CD14-positive monocyte (primary cell): ENCODE measurements around the gene MET. TPM values are rescaled to one million over a fixed set of nuclear protein-coding genes. Genes with fewer than 3 reads are reported as not detected.

Source experiments
- DNase-seq, 3 donors: peaks; one replicate each; pipeline ENCODE4 v3.0.0-alpha.2; 2011 to 2022
- H2AFZ ChIP-seq: 2 replicates; pipeline ENCODE4 v1.6.0; 2012; ENCODE audit warnings: mild to moderate bottlenecking, low read depth, low read length, inconsistent platforms; ENCODE audit not compliant: insufficient read depth, poor library complexity, severe bottlenecking
- H3K27ac ChIP-seq, 2 donors: 1 replicate in 1 of 2; 2 replicates in 1 of 2; pipeline ENCODE4 v1.5.1; 2012 to 2013; ENCODE audit warnings: low read length in 2 of 2, control low read depth in 1 of 2, inconsistent platforms in 1 of 2, low read depth in 1 of 2, mild to moderate bottlenecking in 1 of 2
- H3K27me3 ChIP-seq, 2 donors: one replicate each; pipeline versions ENCODE4 v1.6.0 to v1.6.1; 2011 to 2013; ENCODE audit warnings: low read length in 2 of 2; ENCODE audit not compliant: control insufficient read depth in 2 of 2, insufficient read depth in 2 of 2
- H3K36me3 ChIP-seq, 2 donors: replicated peaks in 1 of 2; 1 replicate in 1 of 2; 2 replicates in 1 of 2; pipeline versions ENCODE4 v1.5.1 to v1.6.1; 2012 to 2013; ENCODE audit warnings: low read length in 2 of 2, control low read depth in 1 of 2, inconsistent platforms in 1 of 2, mild to moderate bottlenecking in 1 of 2; ENCODE audit not compliant: insufficient read depth in 2 of 2, control insufficient read depth in 1 of 2
- H3K4me1 ChIP-seq, 2 donors: 1 replicate in 1 of 2; 2 replicates in 1 of 2; pipeline versions ENCODE4 v1.5.1 to v1.6.1; 2012 to 2013; ENCODE audit warnings: low read length in 2 of 2, control low read depth in 1 of 2, inconsistent platforms in 1 of 2, mild to moderate bottlenecking in 1 of 2, moderate library complexity in 1 of 2; ENCODE audit not compliant: insufficient read depth in 2 of 2, control insufficient read depth in 1 of 2
- H3K4me2 ChIP-seq: replicated peaks from 2 replicates; pipeline ENCODE3; 2012; ENCODE audit warnings: low read length, moderate library complexity, mild to moderate bottlenecking; ENCODE audit not compliant: poor library complexity, severe bottlenecking; ENCODE audit errors: extremely low read depth
- H3K4me3 ChIP-seq, 3 experiments: fragments of 200-600 bp in 1 of 3; sonication (generic) in 1 of 3; replicated peaks in 1 of 3; 1 replicate in 2 of 3; 2 replicates in 1 of 3; pipeline ENCODE4 v1.5.1; 2011 to 2013; ENCODE audit warnings: low read length in 3 of 3, mild to moderate bottlenecking in 3 of 3, control low read depth in 2 of 3, low read depth in 2 of 3, inconsistent platforms in 1 of 3, moderate library complexity in 1 of 3
- H3K79me2 ChIP-seq: 2 replicates; pipeline ENCODE4 v1.6.0; 2012; ENCODE audit warnings: mild to moderate bottlenecking, control low read depth, inconsistent platforms, low read length, moderate library complexity; ENCODE audit not compliant: insufficient read depth
- H3K9ac ChIP-seq: 2 replicates; pipeline ENCODE4 v1.6.0; 2017; ENCODE audit warnings: low read length, mild to moderate bottlenecking; ENCODE audit not compliant: insufficient read depth, poor library complexity, severe bottlenecking
- H3K9me3 ChIP-seq, 2 donors: replicated peaks in 1 of 2; 1 replicate in 1 of 2; 2 replicates in 1 of 2; pipeline versions ENCODE4 v1.5.1 to v1.6.1; 2012 to 2013; ENCODE audit warnings: low read length in 2 of 2, control low read depth in 1 of 2; ENCODE audit not compliant: control insufficient read depth in 1 of 2, insufficient read depth in 1 of 2
- H4K20me1 ChIP-seq: 2 replicates; pipeline ENCODE4 v1.6.0; 2012; ENCODE audit warnings: mild to moderate bottlenecking, low read length, control low read depth, moderate library complexity; ENCODE audit not compliant: insufficient read depth
- H3K27ac Mint-ChIP-seq, 7 donors: one replicate each; pipeline ENCODE4 v1.8.0; 2020; ENCODE audit warnings: mild to moderate bottlenecking in 7 of 7, mixed read lengths in 7 of 7, moderate library complexity in 6 of 7, inconsistent platforms in 2 of 7
- H3K27me3 Mint-ChIP-seq, 3 donors: one replicate each; pipeline ENCODE4 v1.8.0; 2021 to 2022; ENCODE audit warnings: low read depth in 3 of 3, mild to moderate bottlenecking in 3 of 3, mixed read lengths in 3 of 3, moderate library complexity in 3 of 3, inconsistent platforms in 1 of 3
- H3K36me3 Mint-ChIP-seq, 2 donors: one replicate each; pipeline ENCODE4 v1.8.0; 2020; ENCODE audit warnings: mixed read lengths in 2 of 2, inconsistent platforms in 1 of 2, mild to moderate bottlenecking in 1 of 2
- H3K4me1 Mint-ChIP-seq: one replicate; pipeline ENCODE4 v1.8.0; 2020; ENCODE audit warnings: mild to moderate bottlenecking, mixed read lengths
- H3K4me3 Mint-ChIP-seq, 2 donors: one replicate each; pipeline ENCODE4 v1.8.0; 2020; ENCODE audit warnings: mild to moderate bottlenecking in 2 of 2, mixed read lengths in 2 of 2, moderate library complexity in 1 of 2
- H3K9me3 Mint-ChIP-seq, 7 donors: one replicate each; pipeline ENCODE4 v1.8.0; 2020 to 2022; ENCODE audit warnings: mixed read lengths in 7 of 7, mild to moderate bottlenecking in 6 of 7, moderate library complexity in 6 of 7, inconsistent platforms in 2 of 7
- CTCF ChIP-seq: fragments of 200-600 bp; IDR thresholded peaks from one replicate; pipeline ENCODE4 v1.8.0; 2022; ENCODE audit warnings: antibody characterized with exemption, mild to moderate bottlenecking
- WGBS: methylation state at CpG from one replicate; pipeline ENCODE4 v1.1.5; 2013; ENCODE audit warnings: missing lambda C conversion rate; ENCODE audit not compliant: insufficient coverage; 5-methylcytosine and 5-hydroxymethylcytosine counted together
- intact Hi-C, 2 donors: fragments of 100-400 bp; cut with micrococcal nuclease; formaldehyde crosslinking; loops; one replicate each; pipeline versions ENCODE4 v1.15.0 to v1.15.1; 2023
- polyA plus RNA-seq, 3 donors: library from polyadenylated mRNA; depleted of rRNA in 1 of 3; unstranded in 2 of 3; stranded (reverse) in 1 of 3; fragments of 300-500 nt in 2 of 3; fragments of >200 nt in 1 of 3; fragmentation: Illumina TruSeq in 2 of 3; gene quantifications; 1 replicate in 2 of 3; 2 replicates in 1 of 3; pipeline ENCODE4 v1.2.3, GENCODE V29; 2012 to 2021

MET gene
- polyA plus RNA-seq, 3 donors = not detected

GRCh38 chr7:116824449-116824848 lies 152.5 kb downstream of the MET start:
- Histone ChIP-seq H3K9me3 (no peaks in the 10 kb centered on the region), H3K27me3 (no peaks in the 10 kb centered on the region), H3K4me3 (no peak overlapping the region), H2AFZ (no peak overlapping the region), H3K36me3 (no peaks in the 10 kb centered on the region), H3K9ac (no peak overlapping the region), H3K79me2 (no peaks in the 10 kb centered on the region), H3K27ac (no peak overlapping the region), H3K4me1 (peaks cover 0 to 9% of the 10 kb centered on the region in 2 donors), H3K4me2 (no peak overlapping the region), H4K20me1 (no peaks in the 10 kb centered on the region)
- intact Hi-C loops = no loop called here
- Mint-ChIP-seq H3K36me3 (no peaks in the 10 kb centered on the region), H3K4me1 (peaks cover 11% of the 10 kb centered on the region), H3K27ac (no peak overlapping the region), H3K4me3 (no peak overlapping the region), H3K9me3 (peaks cover 0 to 6% (median 5%) of the 10 kb centered on the region in 7 donors), H3K27me3 (peaks cover 0 to 6% (median 1%) of the 10 kb centered on the region in 3 donors)
- no peak for TF ChIP-seq CTCF
- no peak for DNase-seq

- DNase-seq = no peak
- Histone ChIP-seq H3K9me3 (no peaks in the 10 kb centered on the region), H3K79me2 (no peaks in the 10 kb centered on the region), H3K36me3 (no peaks in the 10 kb centered on the region), H3K27me3 (no peaks in the 10 kb centered on the region), H3K27ac (no peak overlapping the region), H2AFZ (no peak overlapping the region), H3K9ac (no peak overlapping the region), H3K4me3 (no peak overlapping the region), H4K20me1 (no peaks in the 10 kb centered on the region), H3K4me2 (no peak overlapping the region), H3K4me1 (peaks cover 0 to 9% of the 10 kb centered on the region in 2 donors)
- no CpG with 5 or more reads among the region's 4 CpGs for WGBS
- peaks cover 9% of the 10 kb centered on the region for H3K4me1 Mint-ChIP-seq
- intact Hi-C loops = no loop called here
- peaks cover 0 to 7% (median 1%) of the 10 kb centered on the region in 3 donors for H3K27me3 Mint-ChIP-seq
- H3K4me3 Mint-ChIP-seq = no peak overlapping the region
- no peak overlapping the region for H3K27ac Mint-ChIP-seq
- peaks cover 0 to 6% (median 5%) of the 10 kb centered on the region in 7 donors for H3K9me3 Mint-ChIP-seq
- no peak for TF ChIP-seq CTCF
- H3K36me3 Mint-ChIP-seq = no peaks in the 10 kb centered on the region
These were observed 156.3 kb downstream of the MET start for GRCh38 chr7:116828281-116828680.
